ENCODE data around the gene TACC2.

The TACC2 gene

DNA sequence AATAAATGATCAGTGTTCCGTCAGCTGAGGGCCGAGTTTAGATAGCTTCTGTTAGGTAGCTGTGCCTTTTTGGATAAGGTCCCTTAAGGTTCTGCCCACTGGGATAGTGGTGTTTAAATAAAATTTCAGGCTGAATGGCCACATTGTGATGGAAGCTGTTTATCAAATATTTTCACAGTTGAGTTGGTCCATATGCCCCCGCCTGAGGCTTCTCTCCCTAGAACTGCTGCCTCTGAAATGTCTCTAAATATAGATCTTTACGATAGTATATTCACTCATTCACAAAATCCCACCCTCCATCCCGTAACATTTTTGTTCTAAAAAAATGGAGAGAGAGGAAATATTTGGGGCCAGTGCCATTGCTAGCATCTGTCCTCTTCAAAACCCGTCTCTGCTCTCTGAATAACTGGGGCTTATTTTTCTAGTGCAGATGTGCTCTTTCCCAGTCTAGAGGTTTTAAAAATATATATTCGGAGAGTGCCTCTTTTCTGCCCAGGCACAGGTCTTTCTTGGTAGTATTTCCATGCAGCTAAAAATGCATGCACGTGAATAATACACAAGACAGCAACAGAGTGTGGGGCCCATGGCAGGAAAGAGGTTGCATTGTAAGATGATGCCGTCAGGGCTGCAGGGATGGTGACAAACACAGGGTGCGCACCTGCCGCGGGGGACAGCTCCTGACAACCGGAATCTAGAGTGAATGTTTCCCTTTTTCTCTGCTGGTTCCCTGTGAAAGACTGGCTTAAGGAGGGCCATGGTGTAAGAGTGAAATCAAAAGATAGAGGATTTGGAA, 176.7 kb downstream of the TACC2 start:
- no peak for DNase-seq (ENCODE audit: low read depth in 2 of 2)

DNA sequence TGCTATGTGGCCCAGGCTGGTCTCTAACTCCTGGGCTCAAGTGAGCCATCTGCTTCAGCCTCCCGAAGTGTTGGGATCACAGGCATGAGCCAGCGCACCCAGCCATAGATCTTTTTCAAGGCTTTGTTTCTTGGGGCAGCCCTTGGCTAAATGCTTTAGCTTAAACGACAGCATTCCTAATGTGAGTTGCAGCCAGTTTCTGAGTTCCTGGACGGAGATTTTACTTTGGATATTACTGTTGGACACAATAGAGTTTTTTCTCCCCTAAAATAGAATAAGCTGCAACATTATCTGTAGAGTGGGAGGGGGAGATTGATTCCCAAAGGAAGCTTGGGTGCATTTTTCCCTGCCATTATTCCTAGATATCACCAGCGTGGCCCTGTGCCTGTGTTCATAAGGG, 179.1 kb downstream of the TACC2 start:
- no peak for DNase-seq (ENCODE audit: low read depth in 2 of 2)

DNA sequence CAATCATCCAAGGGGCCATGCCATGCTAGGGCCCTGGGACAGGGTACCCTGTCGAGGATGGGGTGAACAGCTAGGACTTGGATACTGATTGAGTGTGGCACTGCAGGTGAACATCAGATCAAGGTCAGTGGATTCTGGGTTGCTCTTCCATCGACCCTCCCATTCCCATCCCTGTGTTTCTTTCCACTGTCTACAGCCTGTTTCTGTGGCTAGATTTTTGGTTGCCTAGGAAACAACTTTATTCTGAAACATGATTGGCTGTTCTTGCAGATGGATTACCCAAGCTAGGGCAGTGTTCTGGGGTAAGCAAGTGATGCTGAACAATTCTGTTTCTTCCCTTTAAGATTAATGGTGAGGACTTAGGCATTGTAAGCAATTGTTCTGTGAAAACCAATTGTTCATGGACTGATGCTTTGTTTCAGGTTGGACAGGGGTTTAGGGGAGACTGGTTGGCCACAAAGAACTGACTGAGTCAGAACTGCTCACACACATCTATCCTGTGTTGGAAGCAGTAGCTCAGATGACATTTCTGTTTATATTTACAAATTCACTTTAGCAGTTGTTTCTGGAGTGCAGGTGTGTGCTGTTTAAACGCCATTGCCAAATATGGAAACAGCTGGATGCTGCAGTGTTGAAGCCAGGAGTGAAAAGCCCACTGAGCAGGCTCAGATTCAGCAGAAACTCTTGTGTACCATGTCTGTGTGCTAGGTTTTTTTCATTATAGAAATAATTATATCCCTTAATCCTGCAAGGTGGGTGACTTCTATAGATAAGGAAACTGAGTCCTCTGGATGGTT, 179.8 kb downstream of the TACC2 start:
- DNase-seq (ENCODE audit: low read depth in 2 of 2): no peak

DNA sequence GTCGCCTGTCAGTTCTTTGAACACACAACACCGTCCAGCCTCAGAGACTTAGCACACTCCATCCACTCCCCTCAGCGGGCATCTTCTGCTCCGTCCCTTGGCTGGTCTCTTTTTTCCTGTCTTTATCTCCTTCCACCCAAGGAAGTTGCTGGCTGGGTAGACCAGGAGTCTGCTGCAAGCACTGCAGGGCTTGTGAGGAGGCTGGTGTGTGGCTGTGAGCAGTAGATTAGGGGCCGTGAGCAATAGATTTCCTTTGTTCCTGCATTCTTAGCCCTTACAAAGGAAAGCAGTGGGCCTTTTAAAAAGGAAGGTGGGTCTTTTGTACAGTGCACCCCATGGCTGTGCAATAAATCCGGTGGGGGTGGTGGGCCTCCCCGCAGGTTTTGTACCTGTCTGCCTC, 181.8 kb downstream of the TACC2 start:
- DNase-seq (ENCODE audit: low read depth in 2 of 2): no peak

DNA sequence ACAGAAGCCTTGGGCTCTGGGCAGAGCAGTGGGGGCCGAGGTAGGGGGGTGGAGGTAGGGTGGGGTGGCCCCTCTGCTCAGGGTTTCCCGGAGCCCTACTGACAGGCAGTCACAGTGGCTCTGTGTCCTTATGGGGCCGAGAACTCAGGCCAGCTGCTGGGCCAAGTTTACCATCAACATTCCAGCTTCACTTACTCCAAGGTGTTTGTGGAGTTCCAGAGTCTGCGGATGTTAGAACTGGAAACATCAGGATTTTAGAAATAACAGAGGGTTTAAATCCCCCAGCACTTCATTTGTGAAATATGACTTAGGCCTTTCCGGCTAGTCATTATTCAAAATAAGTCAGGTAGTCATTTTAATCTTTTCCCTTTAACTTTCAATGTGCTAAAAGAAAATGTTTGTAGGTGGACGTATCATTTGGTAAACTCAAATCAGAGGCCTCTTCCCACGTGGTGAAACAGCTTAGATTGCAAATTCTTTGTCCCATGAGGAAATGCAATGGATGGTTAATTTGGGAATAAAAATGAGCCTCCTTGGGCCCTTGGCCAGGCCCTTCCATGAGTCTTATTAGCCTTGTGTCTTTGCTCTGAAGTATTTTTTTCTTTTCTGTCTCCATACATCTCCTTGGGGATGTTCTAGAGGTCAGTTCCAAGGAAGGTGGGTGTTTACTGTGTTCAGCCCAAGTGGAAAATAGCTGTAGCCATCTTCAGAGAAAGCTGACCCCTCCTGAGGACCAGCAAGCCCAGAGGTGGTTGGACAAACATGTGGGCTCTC, 182.5 kb downstream of the TACC2 start:
- no peak for DNase-seq (ENCODE audit: low read depth in 2 of 2)

DNA sequence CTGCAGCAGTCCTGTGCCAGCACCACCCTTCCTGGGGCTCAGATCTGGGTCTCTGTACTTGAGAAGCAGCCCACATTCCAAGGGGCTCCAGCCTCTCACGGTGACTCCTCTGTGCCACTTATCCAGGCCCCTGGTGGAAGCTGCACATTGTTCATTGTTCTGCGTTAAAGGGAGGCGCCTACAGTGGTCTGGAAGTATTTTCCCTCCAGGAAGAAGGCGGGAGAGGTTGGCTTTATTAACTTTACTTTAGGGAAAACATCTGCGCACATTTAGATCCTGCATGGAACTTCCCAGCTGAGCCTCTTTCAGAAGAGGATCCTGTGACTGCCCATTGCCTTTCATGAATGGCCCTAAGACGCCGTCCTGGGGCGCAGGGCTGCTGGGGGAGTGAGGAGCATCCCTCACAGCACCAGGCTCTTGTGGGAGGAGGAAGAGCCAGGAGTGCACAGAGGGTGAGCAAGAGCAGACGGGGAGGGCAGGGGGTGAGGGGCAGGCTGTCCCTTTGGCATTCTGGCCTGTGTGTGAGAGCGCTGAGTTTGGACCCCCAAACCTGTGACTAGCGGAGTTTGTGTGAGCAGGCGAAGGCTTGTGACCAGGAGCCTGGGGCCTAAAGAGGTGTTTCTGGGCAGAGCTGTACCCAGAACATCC, 183.5 kb downstream of the TACC2 start:
- no peak for DNase-seq (ENCODE audit: low read depth in 2 of 2)

DNA sequence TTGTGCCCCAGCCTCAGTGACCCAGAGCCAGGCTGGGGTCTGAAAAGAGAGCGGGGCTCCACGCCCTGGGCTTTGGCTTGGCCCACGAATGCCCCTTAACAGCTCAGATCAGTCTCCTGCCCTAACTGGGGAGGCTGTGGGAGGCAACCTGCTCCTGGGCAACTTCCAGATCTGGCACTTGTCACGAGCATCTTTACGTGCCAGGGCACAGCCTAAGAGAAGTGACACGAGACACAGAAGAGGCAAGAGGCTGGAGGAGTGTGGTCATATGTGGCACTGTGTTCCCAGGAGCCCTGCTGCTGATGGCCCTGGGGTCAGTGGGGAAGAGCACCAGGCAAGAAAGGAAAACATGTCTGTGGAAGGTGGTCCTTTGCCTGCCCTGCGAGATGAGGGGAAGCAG, 184.4 kb downstream of the TACC2 start:
- no peak for DNase-seq (ENCODE audit: low read depth in 2 of 2)

DNA sequence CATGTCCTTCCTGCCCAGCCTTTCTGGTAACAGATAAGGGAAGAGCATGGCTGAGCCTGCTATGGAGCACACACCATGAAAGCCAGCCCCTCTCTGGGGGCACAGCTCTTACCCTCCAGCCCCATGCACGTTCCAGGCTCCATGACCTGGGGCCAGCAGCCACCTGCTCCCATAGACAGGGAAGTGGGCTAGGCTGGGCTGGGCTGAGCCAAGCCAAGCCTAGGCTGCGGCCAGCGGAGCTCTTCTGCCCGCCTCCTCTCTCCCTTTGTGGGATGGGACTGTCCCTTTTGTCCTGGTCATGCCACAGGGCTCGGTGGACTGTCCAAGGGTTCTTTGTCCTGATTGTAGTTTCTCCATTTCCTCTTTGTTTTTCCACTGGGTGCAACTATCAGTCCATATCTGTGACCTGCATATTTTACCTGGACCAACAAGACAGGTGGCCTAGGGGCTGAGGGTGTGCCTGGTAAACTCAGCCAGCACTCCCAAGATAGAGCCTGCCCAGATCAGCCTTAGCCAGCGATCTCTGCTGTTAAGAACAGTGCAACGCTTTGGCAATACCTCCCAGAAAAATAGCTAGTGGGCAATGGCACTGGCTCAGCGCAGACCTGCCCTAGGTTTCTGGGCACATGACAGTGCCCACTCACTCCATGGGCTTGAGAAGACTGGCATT, 184.9 kb downstream of the TACC2 start:
- no peak for DNase-seq (ENCODE audit: low read depth in 2 of 2)

DNA sequence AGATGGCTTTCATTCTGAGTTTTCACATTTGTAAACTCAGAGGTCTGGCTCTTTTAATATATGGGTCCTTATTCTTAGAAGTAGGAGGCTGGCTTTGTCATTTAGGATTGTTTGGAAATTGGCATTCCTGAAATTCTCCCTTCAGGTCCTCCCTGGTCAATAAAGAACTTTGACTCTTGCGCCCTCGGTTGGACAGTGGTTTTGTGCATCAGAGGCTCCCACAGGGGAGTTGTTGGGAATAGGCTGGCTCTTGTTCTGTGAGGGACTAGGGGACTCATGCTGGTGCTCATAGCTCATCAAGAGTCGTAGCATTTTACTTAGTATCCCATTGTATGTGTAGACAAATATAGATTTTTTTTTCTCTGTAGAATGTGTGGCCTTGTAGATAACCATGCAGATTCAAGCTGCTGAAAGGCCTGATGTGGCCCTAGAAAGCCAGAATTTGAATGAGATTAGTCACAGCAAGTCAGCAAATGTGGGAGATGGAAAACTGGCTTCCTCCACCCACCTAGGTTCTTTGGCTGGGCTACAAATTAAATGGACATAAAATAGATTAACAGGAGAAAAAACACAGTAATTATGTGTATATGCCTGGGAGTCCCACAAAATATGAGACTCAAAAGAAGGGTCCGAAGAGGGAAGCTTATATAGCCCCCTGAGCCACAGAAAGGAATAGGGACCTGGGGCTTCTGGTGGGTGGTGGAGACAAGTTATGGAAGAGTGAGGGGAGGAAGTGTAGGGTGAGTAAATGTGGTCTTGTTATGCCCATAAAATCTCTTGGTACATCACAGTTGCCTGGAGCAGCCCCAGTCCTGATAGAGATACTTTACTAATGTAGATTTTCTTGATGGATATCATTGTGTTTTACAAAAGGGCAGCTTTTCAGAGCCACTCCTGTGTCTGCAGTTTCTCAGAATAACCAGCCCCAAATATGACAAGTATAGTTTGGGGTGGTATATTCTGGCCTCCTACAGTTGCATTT, 187.6 kb downstream of the TACC2 start:
- no peak for DNase-seq (ENCODE audit: low read depth in 2 of 2)

DNA sequence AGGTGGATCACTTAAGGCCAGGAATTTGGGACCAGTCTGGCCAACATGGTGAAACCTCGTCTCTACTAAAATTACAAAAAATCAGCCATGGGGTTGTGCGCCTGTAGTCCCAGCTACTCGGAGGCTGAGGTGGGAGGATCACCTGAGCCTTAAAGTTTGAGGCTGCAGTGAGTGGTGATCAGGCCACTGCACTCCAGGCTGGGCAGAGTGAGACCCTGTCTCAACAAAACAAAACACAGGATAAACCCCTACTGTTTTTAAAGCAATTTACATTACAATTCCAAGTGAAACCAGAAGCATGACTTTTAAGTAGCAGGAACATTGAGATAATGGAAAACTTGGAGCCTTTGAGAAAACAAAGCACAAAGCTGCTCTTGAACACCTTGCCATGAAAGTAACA, 189.7 kb downstream of the TACC2 start:
- no peak for DNase-seq (ENCODE audit: low read depth in 2 of 2)

DNA sequence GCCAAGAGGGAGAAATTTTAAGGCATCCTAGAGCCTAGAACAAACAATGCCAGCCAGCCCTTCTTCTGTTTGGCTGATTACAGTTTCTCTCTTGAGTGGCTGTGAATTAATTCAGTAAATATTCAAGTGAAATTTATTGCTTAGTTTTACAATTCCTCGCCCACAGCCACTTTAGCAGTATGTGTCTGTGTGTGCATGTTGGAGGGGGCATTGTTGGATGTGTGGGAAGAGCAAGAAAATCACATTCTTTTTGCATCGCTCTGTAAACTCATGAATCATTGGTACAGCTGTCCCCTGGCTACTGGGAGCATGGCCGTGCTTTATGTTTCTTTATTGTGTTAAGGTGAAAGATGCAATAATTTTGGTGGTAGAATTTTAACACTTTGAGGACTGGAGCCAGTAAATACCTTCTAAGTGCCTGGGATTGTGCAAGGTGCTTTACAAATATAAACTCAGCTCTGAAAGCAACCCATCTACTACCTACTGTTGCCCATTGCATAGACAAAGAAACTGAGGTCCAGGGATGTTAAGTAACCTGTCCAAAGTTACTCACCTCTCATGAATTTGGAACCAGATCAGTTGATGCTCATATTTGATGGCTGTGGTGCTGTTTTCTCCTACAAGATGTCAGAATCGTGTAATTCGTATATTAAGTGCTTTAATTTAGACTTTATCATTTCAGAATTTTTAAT, 192.2 kb downstream of the TACC2 start:
- no peak for DNase-seq (ENCODE audit: low read depth in 2 of 2)

DNA sequence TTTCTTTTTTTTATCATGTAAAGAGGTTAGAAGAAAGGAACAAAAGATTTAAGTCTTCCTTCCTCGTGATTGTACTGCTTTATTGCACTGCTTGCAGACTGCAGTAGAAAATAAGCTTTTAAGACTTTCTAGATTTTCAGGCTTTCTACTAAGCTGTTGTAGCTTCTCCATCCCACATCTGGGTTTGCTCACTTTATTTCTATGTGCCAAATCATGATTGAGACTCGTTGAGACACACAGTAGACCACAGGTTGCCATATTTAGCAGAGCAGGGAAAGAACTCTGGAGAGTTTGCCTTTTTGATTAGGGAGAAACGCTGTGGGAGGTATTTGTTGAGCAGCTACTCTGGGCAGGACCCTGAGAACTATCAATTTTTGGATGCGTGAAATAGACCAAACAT, 192.9 kb downstream of the TACC2 start:
- DNase-seq (ENCODE audit: low read depth in 2 of 2): no peak

DNA sequence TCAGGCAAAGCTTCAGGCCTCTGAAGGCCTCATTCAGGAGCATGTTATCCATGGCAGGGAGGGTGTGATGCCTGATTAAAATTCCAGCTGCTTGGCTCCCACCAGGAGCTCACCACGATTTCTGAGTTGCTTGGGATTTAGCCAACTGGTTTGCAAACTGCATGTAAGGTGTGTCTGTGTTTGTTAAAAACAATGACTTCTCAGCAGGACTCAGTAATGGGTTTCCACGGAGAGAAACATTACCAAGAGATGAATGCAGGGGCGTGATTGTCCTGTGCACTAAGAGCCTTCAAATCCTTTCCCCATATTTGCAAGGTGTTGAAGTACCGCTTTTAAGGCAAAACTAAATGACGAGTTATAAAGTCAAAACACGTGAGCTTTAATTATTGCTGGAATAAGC, 193.3 kb downstream of the TACC2 start:
- no peak for DNase-seq (ENCODE audit: low read depth in 2 of 2)

DNA sequence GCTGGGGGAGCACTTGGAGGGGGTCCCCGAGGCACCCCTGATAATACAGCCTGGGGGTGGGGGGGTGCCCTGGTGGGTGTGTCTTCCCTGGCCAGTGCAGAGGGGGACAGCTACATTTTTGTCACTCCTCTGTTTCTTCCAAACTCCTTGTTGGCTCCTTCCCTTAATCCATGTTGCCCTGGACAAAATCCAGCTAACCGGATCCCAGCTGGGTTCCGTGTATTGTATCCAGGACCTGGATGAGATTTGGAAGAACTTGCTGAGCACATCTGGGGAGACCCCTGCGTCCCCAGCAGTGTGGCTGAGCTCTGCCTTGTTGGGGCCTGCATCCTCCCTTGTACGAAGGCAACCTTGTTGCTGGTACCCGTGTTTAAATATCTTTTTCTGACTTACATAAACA, 195.3 kb downstream of the TACC2 start:
- no peak for DNase-seq (ENCODE audit: low read depth in 2 of 2)

DNA sequence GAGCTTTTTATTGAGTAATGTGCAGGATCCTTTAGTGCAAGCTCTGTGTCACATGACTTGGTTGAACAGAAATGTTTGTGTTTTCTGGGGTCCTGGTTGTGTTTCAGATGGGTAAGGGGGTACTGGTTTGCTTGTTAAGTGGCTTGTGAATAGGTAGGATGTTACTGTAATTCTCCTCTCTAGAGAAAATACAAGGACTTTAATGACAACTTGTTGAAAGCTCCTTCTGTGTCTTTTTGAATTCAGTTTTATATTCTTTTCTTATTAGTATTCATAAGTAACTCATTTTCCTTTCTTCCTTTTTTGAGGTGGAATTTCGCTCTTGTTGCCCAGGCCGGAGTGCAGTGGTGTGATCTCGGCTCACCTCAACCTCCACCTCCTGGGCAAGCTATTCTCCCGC, 196.7 kb downstream of the TACC2 start:
- DNase-seq (ENCODE audit: low read depth in 2 of 2): no peak

DNA sequence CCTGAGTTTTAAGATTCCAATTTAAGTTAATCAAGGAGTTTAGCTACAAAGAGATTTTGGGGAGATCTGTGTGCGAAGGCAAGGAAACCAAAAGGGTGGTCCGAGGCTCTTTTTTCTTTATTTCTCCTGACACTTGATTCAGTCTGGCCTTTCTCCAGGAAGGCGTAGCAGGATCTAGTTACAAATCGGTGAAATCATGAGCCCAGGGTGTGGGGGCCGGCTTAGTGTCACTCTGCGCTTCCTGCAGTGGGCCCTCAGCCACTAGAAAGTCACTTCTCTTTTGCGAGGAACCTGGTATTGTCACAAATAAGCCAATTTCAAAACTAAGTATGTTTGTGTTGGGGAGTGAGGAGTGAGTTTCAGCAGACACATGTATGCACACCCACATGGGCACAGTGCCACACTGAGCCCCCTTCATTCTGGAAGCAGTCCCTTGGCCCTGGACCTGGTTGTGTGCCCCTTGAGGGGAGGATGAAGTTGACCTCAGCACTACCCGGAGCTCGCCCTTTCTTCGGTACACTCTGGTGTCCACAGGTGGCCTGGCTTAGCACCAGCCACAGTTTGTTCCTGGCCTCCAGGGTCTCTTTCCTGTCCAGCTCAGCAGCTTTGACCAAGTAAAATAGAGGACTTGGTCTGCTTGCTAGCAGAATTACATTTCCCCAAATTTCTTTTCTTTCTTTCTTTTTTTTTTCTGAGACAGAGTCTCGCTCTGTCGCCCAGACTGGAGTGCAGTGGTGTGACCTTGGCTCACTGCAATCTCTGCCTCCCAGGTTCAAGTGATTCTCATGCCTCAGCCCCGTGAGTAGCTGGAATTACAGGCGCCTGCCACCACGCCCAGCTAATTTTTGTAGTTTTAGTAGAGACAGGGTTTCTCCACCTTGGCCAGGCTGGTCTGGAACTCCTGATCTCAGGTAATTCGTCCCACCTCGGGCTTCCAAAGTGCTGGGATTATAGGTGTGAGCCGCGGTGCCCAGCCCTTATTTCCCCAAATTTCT, 198.2 kb downstream of the TACC2 start:
- DNase-seq (ENCODE audit: low read depth in 2 of 2): no peak

DNA sequence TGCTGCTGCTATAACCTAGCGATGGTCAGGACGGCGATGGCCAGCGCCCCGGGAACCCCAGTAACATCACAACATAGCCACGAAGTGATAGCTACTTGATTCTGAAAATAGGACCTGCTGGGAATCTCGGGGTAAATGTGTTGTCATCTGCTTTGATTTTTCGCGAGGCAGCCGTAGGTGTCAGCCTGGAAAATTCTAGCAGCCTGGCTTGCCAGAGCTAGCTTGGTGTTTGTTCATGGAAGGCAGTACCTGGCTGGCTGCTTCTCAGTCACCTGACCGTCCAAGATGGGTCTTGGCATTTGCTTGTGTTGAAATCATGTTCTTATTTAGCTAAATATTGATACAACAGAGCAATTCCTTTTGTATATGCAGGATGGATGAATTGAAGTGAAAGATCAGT, 199.7 kb downstream of the TACC2 start:
- no peak for DNase-seq (ENCODE audit: low read depth in 2 of 2)

DNA sequence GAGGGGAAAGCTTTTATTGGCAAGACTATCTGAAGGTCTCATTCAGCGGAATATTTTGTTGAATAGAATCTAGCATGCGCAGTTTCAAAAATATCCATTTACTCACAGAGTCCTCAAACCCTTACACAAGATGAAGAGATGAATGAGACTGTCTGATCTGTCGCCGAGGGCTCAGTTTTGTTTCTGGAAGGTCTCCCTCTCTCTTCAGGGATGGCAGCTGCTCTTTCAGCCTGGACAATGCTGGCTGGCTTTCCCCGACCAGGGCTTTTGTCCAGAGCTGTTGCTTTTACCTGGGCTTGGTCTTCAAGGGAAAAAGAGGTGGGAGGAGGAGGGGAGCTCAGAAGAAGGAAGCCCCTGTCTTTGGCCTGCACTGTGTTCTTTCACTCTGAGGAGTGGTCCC, 200.2 kb downstream of the TACC2 start:
- DNase-seq (ENCODE audit: low read depth in 2 of 2): no peak

Data from stimulated activated CD8-positive, alpha-beta memory T cell treated with anti-CD3 and anti-CD28 coated beads, Interleukin-15, amount 100 ng/mL, for 4 hours (primary cell).